ENCODE results near the gene CYP11A1. TPM values are rescaled to one million over a fixed set of nuclear protein-coding genes. Genes with fewer than 3 reads are reported as not detected.
A peak's percentile ranks its signal among the peaks of the same experiment; 100 is the strongest.

Gene CYP11A1
- total RNA-seq, 1 donor from 2014 or later = 0.43 TPM

GRCh38 chr15:74337146-74337545 lies 30.3 kb downstream of the CYP11A1 start:
- H3K9me3 Mint-ChIP-seq (ENCODE audit: unreplicated experiment) = peaks cover 17% of the 10 kb centered on the region
- no peak for TF ChIP-seq CTCF (IDR thresholded peaks at IDR 0.05; ENCODE audit: insufficient read depth, low read depth, low read length)
- TF ChIP-seq EZH2 (IDR thresholded peaks at IDR 0.05; ENCODE audit: insufficient read depth, low read length) = no peak
- no peak overlapping the region for H3K4me3 Mint-ChIP-seq (ENCODE audit: unreplicated experiment)
- Histone ChIP-seq H3K4me1 (ENCODE audit: insufficient read depth, low read length) (peaks cover 11% of the 10 kb centered on the region), H3K4me3 (ENCODE audit: insufficient read depth, low read depth, low read length) (no peak overlapping the region), H3K27me3 (ENCODE audit: insufficient read depth, low read length) (no peaks in the 10 kb centered on the region), H3K27ac (ENCODE audit: low read depth, low read length) (no peak overlapping the region), H3K4me2 (ENCODE audit: low read length) (no peak overlapping the region), H4K20me1 (ENCODE audit: insufficient read depth, low read length) (no peaks in the 10 kb centered on the region), H3K36me3 (ENCODE audit: insufficient read depth, low read length) (no peaks in the 10 kb centered on the region), H3K79me2 (ENCODE audit: insufficient read depth, low read length) (no peaks in the 10 kb centered on the region), H3K9me3 (ENCODE audit: insufficient read depth, low read depth, low read length) (no peaks in the 10 kb centered on the region), H2AFZ (ENCODE audit: low read depth, low read length) (no peak overlapping the region), H3K9ac (ENCODE audit: low read length) (no peak overlapping the region)
- H3K27ac Mint-ChIP-seq (ENCODE audit: unreplicated experiment) = no peak overlapping the region
- peaks cover 6% of the 10 kb centered on the region for H3K4me1 Mint-ChIP-seq (ENCODE audit: low read depth, unreplicated experiment)
- no peaks in the 10 kb centered on the region for H3K36me3 Mint-ChIP-seq (ENCODE audit: low read depth, unreplicated experiment)
- no peak for DNase-seq (ENCODE audit: low read depth)
- FAIRE-seq = no peak
- H3K27me3 Mint-ChIP-seq (ENCODE audit: low read depth, unreplicated experiment) = peaks cover 33% of the 10 kb centered on the region

DNA sequence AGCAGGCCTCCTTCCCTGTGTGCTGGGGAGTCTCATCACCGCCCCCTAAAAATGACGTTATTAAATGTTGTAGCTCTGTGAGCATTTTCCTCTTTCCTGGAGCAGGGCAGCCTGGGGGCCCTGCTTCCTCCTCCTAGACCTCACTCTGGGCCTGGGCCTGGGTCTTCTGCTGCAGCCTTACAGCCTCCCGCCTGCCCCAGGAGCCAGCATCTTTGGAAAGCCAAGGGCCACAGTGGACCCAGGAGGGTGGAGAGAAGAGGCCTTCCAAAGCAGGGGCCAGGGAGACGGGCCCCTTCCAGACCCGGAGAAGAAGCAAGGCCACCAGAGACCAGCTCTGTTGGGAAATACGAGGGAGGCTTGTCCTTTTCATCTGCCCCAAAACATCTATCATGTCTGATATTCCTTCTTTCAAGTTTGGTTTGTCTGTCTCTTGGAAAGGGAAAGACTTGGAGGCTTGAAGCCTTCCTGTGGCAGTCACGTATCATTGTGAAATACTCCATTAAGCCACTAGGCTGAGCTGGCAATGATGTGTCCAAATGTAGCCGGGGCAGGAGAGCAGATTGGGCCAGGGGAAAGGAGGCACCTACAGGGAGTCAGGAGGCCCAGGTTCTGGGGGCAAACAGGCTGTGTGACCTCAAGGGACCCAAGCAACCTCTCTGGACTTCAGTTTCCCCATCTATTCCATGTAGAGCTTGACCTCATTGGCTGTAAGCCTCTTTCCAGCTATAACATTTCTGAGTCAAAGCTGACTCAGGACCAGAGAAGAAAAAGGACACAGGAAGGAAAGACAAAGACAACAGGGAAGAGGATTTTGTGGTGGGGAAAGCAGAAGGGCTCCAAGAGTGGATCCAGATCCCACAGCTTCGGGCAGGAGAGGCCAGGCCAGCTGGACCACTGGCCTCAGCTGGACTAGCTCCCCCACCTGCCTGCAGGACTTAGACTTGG lies 31.1 kb downstream of the CYP11A1 start:
- H2AFZ ChIP-seq (ENCODE audit: low read depth, low read length) = no peak overlapping the region

More for the DNA sequence above, 31.1 kb downstream of the CYP11A1 start:
- H3K27me3 Mint-ChIP-seq (ENCODE audit: low read depth, unreplicated experiment) = peaks cover 35% of the 10 kb centered on the region
- Histone ChIP-seq H3K36me3 (ENCODE audit: insufficient read depth, low read length) (no peaks in the 10 kb centered on the region), H3K4me3 (ENCODE audit: insufficient read depth, low read depth, low read length) (no peak overlapping the region), H3K27ac (ENCODE audit: low read depth, low read length) (no peak overlapping the region), H3K9me3 (ENCODE audit: insufficient read depth, low read depth, low read length) (no peaks in the 10 kb centered on the region), H3K79me2 (ENCODE audit: insufficient read depth, low read length) (no peaks in the 10 kb centered on the region), H4K20me1 (ENCODE audit: insufficient read depth, low read length) (no peaks in the 10 kb centered on the region), H3K4me2 (ENCODE audit: low read length) (peak overlapping the region; percentile 34), H3K27me3 (ENCODE audit: insufficient read depth, low read length) (no peaks in the 10 kb centered on the region), H3K9ac (ENCODE audit: low read length) (no peak overlapping the region), H3K4me1 (ENCODE audit: insufficient read depth, low read length) (peaks cover 11% of the 10 kb centered on the region)
- H3K36me3 Mint-ChIP-seq (ENCODE audit: low read depth, unreplicated experiment) = no peaks in the 10 kb centered on the region
- DNase-seq (ENCODE audit: low read depth) (no peak), FAIRE-seq (no peak)
- H3K4me3 Mint-ChIP-seq (ENCODE audit: unreplicated experiment) = peak overlapping the region; percentile 22
- peaks cover 6% of the 10 kb centered on the region for H3K4me1 Mint-ChIP-seq (ENCODE audit: low read depth, unreplicated experiment)
- TF ChIP-seq CTCF (IDR thresholded peaks at IDR 0.05; ENCODE audit: insufficient read depth, low read depth, low read length) (no peak), EZH2 (IDR thresholded peaks at IDR 0.05; ENCODE audit: insufficient read depth, low read length) (no peak)
- H3K9me3 Mint-ChIP-seq (ENCODE audit: unreplicated experiment) = peaks cover 17% of the 10 kb centered on the region
- H3K27ac Mint-ChIP-seq (ENCODE audit: unreplicated experiment) = no peak overlapping the region
